Testis (tissue), 2 donors: ENCODE measurements around the gene GRM7.

Source experiments
- CTCF ChIP-seq, 3 experiments: fragments of 450-650 bp in 2 of 3; fragments of 200-600 bp in 1 of 3; sonication (generic) in 1 of 3; IDR thresholded peaks; one replicate each; pipeline ENCODE4 v1.5.1; 2016 to 2019; ENCODE audit warnings: antibody characterized with exemption in 3 of 3, mild to moderate bottlenecking in 2 of 3, moderate library complexity in 1 of 3
- POLR2A ChIP-seq: fragments of 450-650 bp; IDR thresholded peaks from one replicate; pipeline ENCODE4 v1.6.1; 2017; ENCODE audit warnings: antibody characterized with exemption, mild to moderate bottlenecking, moderate library complexity

DNA sequence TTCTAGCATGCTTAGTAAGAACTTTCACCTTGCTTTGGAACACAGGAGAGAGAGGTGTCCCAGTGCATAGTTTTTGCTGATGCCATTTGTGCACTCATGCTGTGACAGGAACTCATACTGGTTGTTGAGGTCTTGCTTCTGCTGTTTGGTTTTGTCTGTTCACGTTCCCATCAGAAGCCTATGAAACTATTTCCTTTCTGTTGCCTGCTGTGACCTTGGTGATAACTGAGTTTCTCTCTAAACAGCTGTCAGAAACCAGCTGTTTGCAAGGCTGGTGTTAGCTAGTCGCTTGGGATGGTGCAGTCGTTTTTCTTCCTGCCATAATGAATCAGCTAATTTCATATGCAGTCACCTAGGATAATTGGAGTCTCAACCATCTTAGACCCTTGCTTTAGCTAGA, 724.1 kb downstream of the GRM7 start:
- TF ChIP-seq CTCF (IDR thresholded peaks at IDR 0.05) = no peak
- no peak for TF ChIP-seq POLR2A
